ENCODE measurements around the gene SH3RF3.

- no peak for TF ChIP-seq CTCF (IDR thresholded peaks at IDR 0.05)
- no peak for TF ChIP-seq POLR2A (IDR thresholded peaks at IDR 0.05)
Observed at GRCh38 chr2:109173311-109174171, 44.5 kb downstream of the SH3RF3 start.
